Loucy (cell line): Measurements from ENCODE around the gene IL34.

Experiments
- H2AFZ ChIP-seq: fragments of 200-600 bp; sonication (generic); 2 replicates; pipeline ENCODE4 v1.6.0; 2016; ENCODE audit warnings: antibody characterized with exemption, mild to moderate bottlenecking, low read length, moderate library complexity
- H3F3A ChIP-seq: fragments of 200-600 bp; 2 replicates; pipeline ENCODE4 v1.6.0; 2016; ENCODE audit warnings: antibody characterized with exemption, low read depth, mild to moderate bottlenecking
- H3K27me3 ChIP-seq: fragments of 200-600 bp; sonication (generic); 2 replicates; pipeline ENCODE4 v1.6.1; 2014; ENCODE audit warnings: low read length, mild to moderate bottlenecking; ENCODE audit not compliant: insufficient read depth, poor library complexity, severe bottlenecking
- H3K36me3 ChIP-seq: fragments of 200-600 bp; sonication (generic); 2 replicates; pipeline ENCODE4 v1.6.1; 2016; ENCODE audit warnings: low read length; ENCODE audit not compliant: insufficient read depth
- H3K4me1 ChIP-seq: fragments of 200-600 bp; sonication (generic); 2 replicates; pipeline ENCODE4 v1.5.1; 2014; ENCODE audit warnings: low read length, mild to moderate bottlenecking; ENCODE audit not compliant: insufficient read depth, poor library complexity, severe bottlenecking
- H3K4me2 ChIP-seq: fragments of 200-600 bp; sonication (generic); 2 replicates; pipeline ENCODE4 v1.6.0; 2014; ENCODE audit warnings: antibody characterized with exemption, low read length, low read depth, mild to moderate bottlenecking; ENCODE audit not compliant: poor library complexity, severe bottlenecking
- H3K4me3 ChIP-seq: fragments of 200-600 bp; sonication (generic); 2 replicates; pipeline ENCODE4 v1.5.1; 2014; ENCODE audit warnings: low read length, mild to moderate bottlenecking, mixed read lengths; ENCODE audit not compliant: poor library complexity, severe bottlenecking
- H3K79me2 ChIP-seq: fragments of 200-600 bp; sonication (generic); 2 replicates; pipeline ENCODE4 v1.6.1; 2014; ENCODE audit warnings: low read length; ENCODE audit not compliant: insufficient read depth
- H3K9ac ChIP-seq: fragments of 200-600 bp; sonication (generic); 2 replicates; pipeline ENCODE4 v1.6.0; 2014; ENCODE audit warnings: mild to moderate bottlenecking, low read depth, low read length, moderate library complexity; ENCODE audit not compliant: poor library complexity, severe bottlenecking
- H3K9me2 ChIP-seq: fragments of 200-600 bp; sonication (generic); replicated peaks from 2 replicates; pipeline ENCODE4 v1.6.1; 2016; ENCODE audit warnings: low read depth, low read length, mixed read lengths
- H3K9me3 ChIP-seq: fragments of 200-600 bp; sonication (generic); 2 replicates; pipeline ENCODE4 v1.6.1; 2014; ENCODE audit warnings: mild to moderate bottlenecking, antibody characterized with exemption, low read length, low read depth; ENCODE audit not compliant: insufficient read depth
- H4K20me1 ChIP-seq: fragments of 200-600 bp; sonication (generic); 2 replicates; pipeline ENCODE4 v1.6.0; 2014; ENCODE audit warnings: antibody characterized with exemption, low read length, mild to moderate bottlenecking; ENCODE audit not compliant: insufficient read depth, poor library complexity, severe bottlenecking
- CTCF ChIP-seq: fragments of 200-600 bp; sonication (generic); conservative IDR thresholded peaks from 2 replicates; pipeline ENCODE4 v1.5.1; 2014; ENCODE audit warnings: mild to moderate bottlenecking, antibody characterized with exemption, low read length
- EZH2phosphoT487 ChIP-seq: fragments of 200-600 bp; IDR thresholded peaks from 2 replicates; pipeline ENCODE4 v1.6.1; 2018; ENCODE audit warnings: antibody characterized with exemption, mild to moderate bottlenecking, moderate library complexity, borderline replicate concordance

IL34 gene

GRCh38 chr16:70634861-70635260 is 11.5 kb upstream of the IL34 start:
- no peaks in the 10 kb centered on the region for H4K20me1 ChIP-seq
- no peak overlapping the region for H2AFZ ChIP-seq
- no peak overlapping the region for H3K4me2 ChIP-seq
- H3K4me1 ChIP-seq = no peaks in the 10 kb centered on the region
- H3K9ac ChIP-seq = no peak overlapping the region
- no peaks in the 10 kb centered on the region for H3K9me2 ChIP-seq
- H3K4me3 ChIP-seq = no peak overlapping the region
- no peaks in the 10 kb centered on the region for H3K79me2 ChIP-seq
- no peaks in the 10 kb centered on the region for H3K27me3 ChIP-seq
- no peaks in the 10 kb centered on the region for H3K9me3 ChIP-seq
- no peaks in the 10 kb centered on the region for H3F3A ChIP-seq
- no peaks in the 10 kb centered on the region for H3K36me3 ChIP-seq
- TF ChIP-seq EZH2phosphoT487 = no peak
- TF ChIP-seq CTCF = no peak

GRCh38 chr16:70635336-70636016 is 10.9 kb upstream of the IL34 start:
- H3K9me2 ChIP-seq = no peaks in the 10 kb centered on the region
- no peaks in the 10 kb centered on the region for H3K4me1 ChIP-seq
- H3K9ac ChIP-seq = no peak overlapping the region
- H3K36me3 ChIP-seq = no peaks in the 10 kb centered on the region
- TF ChIP-seq EZH2phosphoT487 (no peak), CTCF (no peak)
- no peaks in the 10 kb centered on the region for H3K27me3 ChIP-seq
- no peak overlapping the region for H3K4me2 ChIP-seq
- H3F3A ChIP-seq = no peaks in the 10 kb centered on the region
- no peak overlapping the region for H2AFZ ChIP-seq
- no peaks in the 10 kb centered on the region for H3K79me2 ChIP-seq
- H3K9me3 ChIP-seq = no peaks in the 10 kb centered on the region
- H3K4me3 ChIP-seq = no peak overlapping the region
- H4K20me1 ChIP-seq = no peaks in the 10 kb centered on the region

GRCh38 chr16:70638814-70639792 is 7.3 kb upstream of the IL34 start:
- Histone ChIP-seq H3K4me2 (no peak overlapping the region), H3K36me3 (no peaks in the 10 kb centered on the region), H3K4me3 (no peak overlapping the region), H2AFZ (no peak overlapping the region), H3K4me1 (no peaks in the 10 kb centered on the region), H3K9ac (no peak overlapping the region), H3F3A (no peaks in the 10 kb centered on the region), H3K27me3 (no peaks in the 10 kb centered on the region), H3K79me2 (no peaks in the 10 kb centered on the region), H3K9me3 (no peaks in the 10 kb centered on the region), H4K20me1 (no peaks in the 10 kb centered on the region), H3K9me2 (no peaks in the 10 kb centered on the region)
- no peak for TF ChIP-seq EZH2phosphoT487
- no peak for TF ChIP-seq CTCF
